ENCODE results near the gene NFKBIA. TPM values are rescaled to one million over a fixed set of nuclear protein-coding genes. Genes with fewer than 3 reads are reported as not detected.
A peak's percentile ranks its signal among the peaks of the same experiment; 100 is the strongest.

Gene NFKBIA
- total and polyA plus RNA-seq, 4 donors, result 46.9 to 204 (median 86.3) TPM

DNA sequence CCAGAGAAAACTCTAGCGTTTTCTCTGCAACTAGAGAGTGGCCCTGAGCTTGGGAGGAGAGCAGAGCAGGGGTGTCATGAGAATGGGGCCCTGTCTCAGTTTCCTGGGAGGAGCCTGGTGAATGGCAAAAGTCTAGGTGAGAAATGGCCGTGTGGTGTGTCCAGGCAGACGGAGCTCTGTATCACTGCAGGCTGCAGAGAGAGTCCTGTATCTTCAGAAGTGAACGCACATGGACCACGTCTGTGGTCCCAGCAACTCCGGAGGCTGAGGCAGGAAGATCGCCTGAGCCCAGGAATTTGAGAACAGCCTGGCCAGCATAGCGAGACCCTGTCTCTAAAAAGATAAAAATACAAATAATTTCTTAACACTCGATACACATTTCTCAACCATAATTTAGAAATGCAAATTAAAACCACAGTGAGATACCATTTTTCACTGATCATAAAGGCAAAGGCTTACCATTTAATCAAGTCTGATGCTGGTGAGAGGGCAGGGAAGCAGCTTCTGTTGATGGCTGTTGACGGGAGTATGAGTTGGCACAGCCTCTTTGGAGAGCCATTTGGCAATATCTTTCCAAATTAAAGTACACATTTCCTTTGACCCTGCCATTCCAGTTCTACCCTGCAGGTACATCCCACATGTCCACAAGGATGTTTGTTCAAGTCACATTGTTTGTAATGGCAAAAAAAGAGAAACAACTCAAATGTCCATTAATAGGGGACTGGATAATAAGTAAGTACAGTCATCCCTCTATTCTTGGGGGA, 51.0 kb downstream of the NFKBIA start:
- peak overlapping the region; percentile 47 to 61 (median 52) for H3K4me3 ChIP-seq (ENCODE audit: low read depth in 1 of 3, low read length in 3 of 3)

More for the DNA sequence above, 51.0 kb downstream of the NFKBIA start:
- no peak for DNase-seq (ENCODE audit: low spot score)
- Histone ChIP-seq H3K27me3 (ENCODE audit: control insufficient read depth in 4 of 4, insufficient read depth in 4 of 4, low read length in 3 of 4) (no peaks in the 10 kb centered on the region), H3K36me3 (ENCODE audit: control insufficient read depth in 4 of 4, insufficient read depth in 3 of 4, low read depth in 1 of 4, low read length in 3 of 4) (no peaks in the 10 kb centered on the region), H3K9ac (ENCODE audit: low read depth in 1 of 2, low read length in 2 of 2) (peak overlapping the region; percentile 79 to 96), H3K4me1 (ENCODE audit: control insufficient read depth in 4 of 4, insufficient read depth in 4 of 4, low read length in 3 of 4) (peaks cover 14 to 49% (median 19%) of the 10 kb centered on the region in 4 donors), H3K9me3 (ENCODE audit: control insufficient read depth in 4 of 4, low read length in 3 of 4) (no peaks in the 10 kb centered on the region), H3K27ac (ENCODE audit: low read depth in 1 of 2, low read length in 2 of 2) (peak overlapping the region; percentile 84 to 89)
- TF ChIP-seq HNF4G (IDR thresholded peaks at IDR 0.05), result peak; percentile 56
- peak; percentile 88 for TF ChIP-seq FOXA1 (IDR thresholded peaks at IDR 0.05)
- TF ChIP-seq YY1 (IDR thresholded peaks at IDR 0.05), result peak; percentile 81
- peak; percentile 77 to 91 for TF ChIP-seq HNF4A (conservative IDR thresholded peaks at IDR 0.05)
- peak in 1 of 2 donors; percentile 88 for TF ChIP-seq EGR1 (IDR thresholded peaks at IDR 0.05; ENCODE audit: low read depth in 2 of 2)
- peak; percentile 90 to 98 for TF ChIP-seq RXRA (IDR thresholded peaks at IDR 0.05)
- TF ChIP-seq, protein P1, sequence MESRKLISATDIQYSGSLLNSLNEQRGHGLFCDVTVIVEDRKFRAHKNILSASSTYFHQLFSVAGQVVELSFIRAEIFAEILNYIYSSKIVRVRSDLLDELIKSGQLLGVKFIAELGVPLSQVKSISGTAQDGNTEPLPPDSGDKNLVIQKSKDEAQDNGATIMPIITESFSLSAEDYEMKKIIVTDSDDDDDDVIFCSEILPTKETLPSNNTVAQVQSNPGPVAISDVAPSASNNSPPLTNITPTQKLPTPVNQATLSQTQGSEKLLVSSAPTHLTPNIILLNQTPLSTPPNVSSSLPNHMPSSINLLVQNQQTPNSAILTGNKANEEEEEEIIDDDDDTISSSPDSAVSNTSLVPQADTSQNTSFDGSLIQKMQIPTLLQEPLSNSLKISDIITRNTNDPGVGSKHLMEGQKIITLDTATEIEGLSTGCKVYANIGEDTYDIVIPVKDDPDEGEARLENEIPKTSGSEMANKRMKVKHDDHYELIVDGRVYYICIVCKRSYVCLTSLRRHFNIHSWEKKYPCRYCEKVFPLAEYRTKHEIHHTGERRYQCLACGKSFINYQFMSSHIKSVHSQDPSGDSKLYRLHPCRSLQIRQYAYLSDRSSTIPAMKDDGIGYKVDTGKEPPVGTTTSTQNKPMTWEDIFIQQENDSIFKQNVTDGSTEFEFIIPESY (IDR thresholded peaks at IDR 0.05), result peak; percentile 77
- TF ChIP-seq GABPA (IDR thresholded peaks at IDR 0.05 in 1 of 2, conservative IDR thresholded peaks at IDR 0.05 in 1 of 2), result peak in 1 of 2 donors; percentile 63
- TF ChIP-seq SP1 (IDR thresholded peaks at IDR 0.05), result peak; percentile 76
- TF ChIP-seq NR2F2 (IDR thresholded peaks at IDR 0.05), result peak; percentile 65
- TF ChIP-seq, protein P2, sequence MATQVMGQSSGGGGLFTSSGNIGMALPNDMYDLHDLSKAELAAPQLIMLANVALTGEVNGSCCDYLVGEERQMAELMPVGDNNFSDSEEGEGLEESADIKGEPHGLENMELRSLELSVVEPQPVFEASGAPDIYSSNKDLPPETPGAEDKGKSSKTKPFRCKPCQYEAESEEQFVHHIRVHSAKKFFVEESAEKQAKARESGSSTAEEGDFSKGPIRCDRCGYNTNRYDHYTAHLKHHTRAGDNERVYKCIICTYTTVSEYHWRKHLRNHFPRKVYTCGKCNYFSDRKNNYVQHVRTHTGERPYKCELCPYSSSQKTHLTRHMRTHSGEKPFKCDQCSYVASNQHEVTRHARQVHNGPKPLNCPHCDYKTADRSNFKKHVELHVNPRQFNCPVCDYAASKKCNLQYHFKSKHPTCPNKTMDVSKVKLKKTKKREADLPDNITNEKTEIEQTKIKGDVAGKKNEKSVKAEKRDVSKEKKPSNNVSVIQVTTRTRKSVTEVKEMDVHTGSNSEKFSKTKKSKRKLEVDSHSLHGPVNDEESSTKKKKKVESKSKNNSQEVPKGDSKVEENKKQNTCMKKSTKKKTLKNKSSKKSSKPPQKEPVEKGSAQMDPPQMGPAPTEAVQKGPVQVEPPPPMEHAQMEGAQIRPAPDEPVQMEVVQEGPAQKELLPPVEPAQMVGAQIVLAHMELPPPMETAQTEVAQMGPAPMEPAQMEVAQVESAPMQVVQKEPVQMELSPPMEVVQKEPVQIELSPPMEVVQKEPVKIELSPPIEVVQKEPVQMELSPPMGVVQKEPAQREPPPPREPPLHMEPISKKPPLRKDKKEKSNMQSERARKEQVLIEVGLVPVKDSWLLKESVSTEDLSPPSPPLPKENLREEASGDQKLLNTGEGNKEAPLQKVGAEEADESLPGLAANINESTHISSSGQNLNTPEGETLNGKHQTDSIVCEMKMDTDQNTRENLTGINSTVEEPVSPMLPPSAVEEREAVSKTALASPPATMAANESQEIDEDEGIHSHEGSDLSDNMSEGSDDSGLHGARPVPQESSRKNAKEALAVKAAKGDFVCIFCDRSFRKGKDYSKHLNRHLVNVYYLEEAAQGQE (IDR thresholded peaks at IDR 0.05), result peak; percentile 50
- TF ChIP-seq, protein P3, sequence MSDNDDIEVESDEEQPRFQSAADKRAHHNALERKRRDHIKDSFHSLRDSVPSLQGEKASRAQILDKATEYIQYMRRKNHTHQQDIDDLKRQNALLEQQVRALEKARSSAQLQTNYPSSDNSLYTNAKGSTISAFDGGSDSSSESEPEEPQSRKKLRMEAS (IDR thresholded peaks at IDR 0.05), result peak; percentile 84
- TF ChIP-seq, protein P4, sequence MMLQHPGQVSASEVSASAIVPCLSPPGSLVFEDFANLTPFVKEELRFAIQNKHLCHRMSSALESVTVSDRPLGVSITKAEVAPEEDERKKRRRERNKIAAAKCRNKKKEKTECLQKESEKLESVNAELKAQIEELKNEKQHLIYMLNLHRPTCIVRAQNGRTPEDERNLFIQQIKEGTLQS (IDR thresholded peaks at IDR 0.05), result peak; percentile 38
- TF ChIP-seq JUND (IDR thresholded peaks at IDR 0.05), result peak; percentile 24 to 82
- TF ChIP-seq RAD21 (IDR thresholded peaks at IDR 0.05), result peak; percentile 58 to 73
- peak; percentile 93 for TF ChIP-seq TAF1 (conservative IDR thresholded peaks at IDR 0.05)
- peak; percentile 94 for TF ChIP-seq FOXA2 (IDR thresholded peaks at IDR 0.05)
- TF ChIP-seq, protein P5, sequence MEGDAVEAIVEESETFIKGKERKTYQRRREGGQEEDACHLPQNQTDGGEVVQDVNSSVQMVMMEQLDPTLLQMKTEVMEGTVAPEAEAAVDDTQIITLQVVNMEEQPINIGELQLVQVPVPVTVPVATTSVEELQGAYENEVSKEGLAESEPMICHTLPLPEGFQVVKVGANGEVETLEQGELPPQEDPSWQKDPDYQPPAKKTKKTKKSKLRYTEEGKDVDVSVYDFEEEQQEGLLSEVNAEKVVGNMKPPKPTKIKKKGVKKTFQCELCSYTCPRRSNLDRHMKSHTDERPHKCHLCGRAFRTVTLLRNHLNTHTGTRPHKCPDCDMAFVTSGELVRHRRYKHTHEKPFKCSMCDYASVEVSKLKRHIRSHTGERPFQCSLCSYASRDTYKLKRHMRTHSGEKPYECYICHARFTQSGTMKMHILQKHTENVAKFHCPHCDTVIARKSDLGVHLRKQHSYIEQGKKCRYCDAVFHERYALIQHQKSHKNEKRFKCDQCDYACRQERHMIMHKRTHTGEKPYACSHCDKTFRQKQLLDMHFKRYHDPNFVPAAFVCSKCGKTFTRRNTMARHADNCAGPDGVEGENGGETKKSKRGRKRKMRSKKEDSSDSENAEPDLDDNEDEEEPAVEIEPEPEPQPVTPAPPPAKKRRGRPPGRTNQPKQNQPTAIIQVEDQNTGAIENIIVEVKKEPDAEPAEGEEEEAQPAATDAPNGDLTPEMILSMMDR (IDR thresholded peaks at IDR 0.05; ENCODE audit: low read depth, low read length, missing input control), result peak; percentile 60
- WGBS, result 33% methylated on average over 10 of the region's 10 CpGs

Data from liver (tissue), 9 donors.